Endodermal cell (in vitro differentiated cells): Measurements from ENCODE around the gene TPCN2. TPM values are rescaled to one million over a fixed set of nuclear protein-coding genes. Genes with fewer than 3 reads are reported as not detected.
A peak's percentile ranks its signal among the peaks of the same experiment; 100 is the strongest.

ENCODE experiments used
- DNase-seq: peaks from one replicate; pipeline ENCODE4 v3.0.0-alpha.2; 2017
- H3K27ac ChIP-seq: 2 replicates; pipeline ENCODE4 v1.5.1; 2013; ENCODE audit warnings: mild to moderate bottlenecking, low read depth, low read length, moderate library complexity
- H3K27me3 ChIP-seq: 2 replicates; pipeline ENCODE4 v1.6.1; 2013; ENCODE audit warnings: mild to moderate bottlenecking, low read length, moderate library complexity; ENCODE audit not compliant: insufficient read depth, control insufficient read depth, poor library complexity, severe bottlenecking
- H3K36me3 ChIP-seq: 2 replicates; pipeline ENCODE4 v1.7.0; 2013; ENCODE audit warnings: mild to moderate bottlenecking, low read length, moderate library complexity; ENCODE audit not compliant: control insufficient read depth, insufficient read depth
- H3K4me1 ChIP-seq: one replicate; pipeline ENCODE4 v1.7.0; 2013; ENCODE audit warnings: low read length; ENCODE audit not compliant: control insufficient read depth, insufficient read depth
- H3K4me3 ChIP-seq: 2 replicates; pipeline ENCODE4 v1.5.1; 2013; ENCODE audit warnings: mild to moderate bottlenecking, low read length, moderate library complexity
- H3K9ac ChIP-seq: 2 replicates; pipeline ENCODE4 v1.6.1; 2013; ENCODE audit warnings: mild to moderate bottlenecking, low read length, moderate library complexity; ENCODE audit not compliant: poor library complexity, severe bottlenecking; ENCODE audit errors: extremely low read depth
- H3K9me3 ChIP-seq: 2 replicates; pipeline ENCODE4 v1.6.1; 2013; ENCODE audit warnings: mild to moderate bottlenecking, low read length, moderate library complexity; ENCODE audit not compliant: control insufficient read depth
- H3K27ac Mint-ChIP-seq: 2 replicates; pipeline ENCODE4 v1.8.0; 2020; ENCODE audit warnings: mixed read lengths
- H3K27me3 Mint-ChIP-seq: 2 replicates; pipeline ENCODE4 v1.8.0; 2021; ENCODE audit warnings: mild to moderate bottlenecking, mixed read lengths; ENCODE audit not compliant: insufficient read depth
- H3K36me3 Mint-ChIP-seq: 2 replicates; pipeline ENCODE4 v1.8.0; 2020; ENCODE audit warnings: low read depth, mixed read lengths
- H3K4me1 Mint-ChIP-seq: 2 replicates; pipeline ENCODE4 v1.8.0; 2020; ENCODE audit warnings: mixed read lengths
- H3K4me3 Mint-ChIP-seq: 2 replicates; pipeline ENCODE4 v1.8.0; 2020; ENCODE audit warnings: mild to moderate bottlenecking, moderate library complexity, mixed read lengths
- H3K9me3 Mint-ChIP-seq: 2 replicates; pipeline ENCODE4 v1.8.0; 2020; ENCODE audit warnings: mild to moderate bottlenecking, mixed read lengths
- CTCF ChIP-seq: fragments of 200-600 bp; sonication (generic); conservative IDR thresholded peaks from 2 replicates; pipeline ENCODE4 v1.5.0; 2021; ENCODE audit warnings: antibody characterized with exemption, mild to moderate bottlenecking
- WGBS, 2 experiments: methylation state at CpG; one replicate each; pipeline versions ENCODE4 v1.1.5 to v1.1.7; 2013; ENCODE audit warnings: missing lambda C conversion rate in 2 of 2, mixed read lengths in 1 of 2; ENCODE audit not compliant: insufficient coverage in 1 of 2, insufficient read length in 1 of 2; 5-methylcytosine and 5-hydroxymethylcytosine counted together
- total RNA-seq, 2 donors: library from RNA; stranded (reverse); fragmentation: NEBNext Ultra II Directional in 1 of 2; extraction: Animal tissue kit (Norgen Biotek cat#: 25700) in 1 of 2; gene quantifications; 2 replicates in 1 of 2; 3 replicates in 1 of 2; pipeline ENCODE4 v1.2.1, GENCODE V29; 2021

The TPCN2 gene
- total RNA-seq, 2 donors from 2014 or later = 20.7 to 27.9 TPM

- Histone ChIP-seq H3K9me3 (no peaks in the 10 kb centered on the region), H3K4me3 (no peak overlapping the region), H3K4me1 (no peaks in the 10 kb centered on the region), H3K27ac (no peak overlapping the region), H3K36me3 (no peaks in the 10 kb centered on the region), H3K9ac (no peak overlapping the region), H3K27me3 (no peaks in the 10 kb centered on the region)
- H3K9me3 Mint-ChIP-seq = no peaks in the 10 kb centered on the region
- no peak overlapping the region for H3K4me3 Mint-ChIP-seq
- TF ChIP-seq CTCF = no peak
- no peaks in the 10 kb centered on the region for H3K27me3 Mint-ChIP-seq
- no peak overlapping the region for H3K27ac Mint-ChIP-seq
- no peaks in the 10 kb centered on the region for H3K4me1 Mint-ChIP-seq
- no peaks in the 10 kb centered on the region for H3K36me3 Mint-ChIP-seq
- WGBS, 2 experiments = 95 to 98% methylated on average over 10 to 17 of the region's 17 CpGs
- DNase-seq = no peak
Observed at GRCh38 chr11:69099180-69099579, 50.4 kb downstream of the TPCN2 start.

- H3K27ac ChIP-seq = no peak overlapping the region
- Mint-ChIP-seq H3K9me3 (no peaks in the 10 kb centered on the region), H3K27me3 (no peaks in the 10 kb centered on the region), H3K27ac (no peak overlapping the region), H3K36me3 (no peaks in the 10 kb centered on the region), H3K4me3 (no peak overlapping the region), H3K4me1 (no peaks in the 10 kb centered on the region)
- no peak overlapping the region for H3K4me3 ChIP-seq
- DNase-seq = no peak
- no peaks in the 10 kb centered on the region for H3K36me3 ChIP-seq
- 89 to 90% methylated on average over 9 to 13 of the region's 13 CpGs for WGBS, 2 experiments
- no peaks in the 10 kb centered on the region for H3K27me3 ChIP-seq
- no peaks in the 10 kb centered on the region for H3K4me1 ChIP-seq
- no peaks in the 10 kb centered on the region for H3K9me3 ChIP-seq
- no peak overlapping the region for H3K9ac ChIP-seq
- no peak for TF ChIP-seq CTCF
Observed at GRCh38 chr11:69100454-69101114, 51.9 kb downstream of the TPCN2 start.

- Histone ChIP-seq H3K9ac (no peak overlapping the region), H3K4me3 (no peak overlapping the region), H3K4me1 (no peaks in the 10 kb centered on the region), H3K27ac (no peak overlapping the region), H3K36me3 (no peaks in the 10 kb centered on the region), H3K9me3 (no peaks in the 10 kb centered on the region), H3K27me3 (no peaks in the 10 kb centered on the region)
- WGBS, 2 experiments = 37 to 48% methylated on average over 7 to 14 of the region's 14 CpGs
- H3K4me3 Mint-ChIP-seq = no peak overlapping the region
- no peaks in the 10 kb centered on the region for H3K27me3 Mint-ChIP-seq
- H3K36me3 Mint-ChIP-seq = no peaks in the 10 kb centered on the region
- TF ChIP-seq CTCF = peak; percentile 99
- no peaks in the 10 kb centered on the region for H3K4me1 Mint-ChIP-seq
- H3K27ac Mint-ChIP-seq = no peak overlapping the region
- DNase-seq = peak; percentile 96
- H3K9me3 Mint-ChIP-seq = no peaks in the 10 kb centered on the region
Observed at GRCh38 chr11:69101115-69101791, 52.5 kb downstream of the TPCN2 start.
